Transverse colon (tissue), 4 donors: ENCODE data around the gene RCSD1. TPM values are rescaled to one million over a fixed set of nuclear protein-coding genes. Genes with fewer than 3 reads are reported as not detected.
"Not testable (repeated sequence)": the region's sequence is repeated elsewhere in the genome, so short reads cannot be mapped to it uniquely, and the experiment has no call there.

ENCODE experiments used
- DNase-seq: peaks from one replicate; pipeline ENCODE4 v3.0.0-alpha.2; 2019
- H3K27ac ChIP-seq, 4 donors: fragments of 200-600 bp; sonication (generic); 2 replicates each; pipeline ENCODE4 v1.5.1; 2016 to 2018; ENCODE audit warnings: inconsistent platforms in 4 of 4
- H3K27me3 ChIP-seq: fragments of 200-600 bp; sonication (generic); 2 replicates; pipeline ENCODE4 v1.5.1; 2017; ENCODE audit warnings: inconsistent platforms
- H3K36me3 ChIP-seq, 4 donors: fragments of 200-600 bp; sonication (generic); 2 replicates each; pipeline ENCODE4 v1.5.1; 2017 to 2019; ENCODE audit warnings: inconsistent platforms in 4 of 4
- H3K4me1 ChIP-seq, 4 donors: fragments of 200-600 bp; sonication (generic); 2 replicates each; pipeline ENCODE4 v1.5.1; 2017 to 2020; ENCODE audit warnings: inconsistent platforms in 4 of 4
- H3K4me3 ChIP-seq, 4 donors: fragments of 200-600 bp; sonication (generic); 1 replicate in 1 of 4; 2 replicates in 3 of 4; pipeline versions ENCODE4 v1.5.1 to v1.6.1; 2017 to 2019; ENCODE audit warnings: inconsistent platforms in 4 of 4
- H3K9me3 ChIP-seq, 2 donors: fragments of 200-600 bp; sonication (generic); 2 replicates each; pipeline ENCODE4 v1.5.1; 2017 to 2019; ENCODE audit warnings: inconsistent platforms in 2 of 2
- EP300 ChIP-seq: sonication (generic); formaldehyde crosslinking; IDR thresholded peaks from one replicate; pipeline ENCODE4 v1.6.1; 2017; ENCODE audit warnings: antibody characterized with exemption, low read depth
- POLR2A ChIP-seq: fragments of 450-650 bp; IDR thresholded peaks from one replicate; pipeline ENCODE4 v1.6.1; 2016; ENCODE audit warnings: antibody characterized with exemption, mild to moderate bottlenecking, moderate library complexity
- POLR2AphosphoS5 ChIP-seq, 3 donors: sonication (generic); formaldehyde crosslinking; IDR thresholded peaks; one replicate each; pipeline ENCODE4 v1.6.1; 2016; ENCODE audit warnings: antibody characterized with exemption in 3 of 3
- WGBS, 2 donors: methylation state at CpG; one replicate each; pipeline ENCODE4 v1.1.5; 2018; ENCODE audit warnings: low coverage in 1 of 2; 5-methylcytosine and 5-hydroxymethylcytosine counted together
- in situ Hi-C, 4 donors: fragments of 200-750 bp; cut with MboI; loops; one replicate each; pipeline versions ENCODE4 v1.15.0 to v1.15.1; 2017; ENCODE audit warnings: low sequenced_read_pairs in 3 of 4, low pct_ligation_motif_present in 1 of 4, low pct_unique_long_range_greater_than_20kb in 1 of 4
- intact Hi-C: fragments of 100-400 bp; cut with DNase I; formaldehyde crosslinking; loops from one replicate; pipeline ENCODE4 v1.15.1; 2023; ENCODE audit warnings: low total_unique reads
- total RNA-seq, 4 donors: library from RNA; depleted of rRNA; stranded (reverse); fragments of >200 nt; gene quantifications; one replicate each; pipeline ENCODE4 v1.1.0, GENCODE V29; 2016
- TF ChIP-seq, protein P1 (sequence below), 5 experiments: fragments of 200-600 bp in 3 of 5; fragments of 450-650 bp in 2 of 5; sonication (generic) in 3 of 5; IDR thresholded peaks; 1 replicate in 2 of 5; 2 replicates in 3 of 5; pipeline ENCODE4 v1.5.1; 2016 to 2017; ENCODE audit warnings: antibody characterized with exemption in 5 of 5, inconsistent platforms in 3 of 5, mild to moderate bottlenecking in 2 of 5, moderate library complexity in 1 of 5

The RCSD1 gene
- total RNA-seq, 4 donors from 2014 or later = 6.0 to 29.2 (median 15.9) TPM

DNA sequence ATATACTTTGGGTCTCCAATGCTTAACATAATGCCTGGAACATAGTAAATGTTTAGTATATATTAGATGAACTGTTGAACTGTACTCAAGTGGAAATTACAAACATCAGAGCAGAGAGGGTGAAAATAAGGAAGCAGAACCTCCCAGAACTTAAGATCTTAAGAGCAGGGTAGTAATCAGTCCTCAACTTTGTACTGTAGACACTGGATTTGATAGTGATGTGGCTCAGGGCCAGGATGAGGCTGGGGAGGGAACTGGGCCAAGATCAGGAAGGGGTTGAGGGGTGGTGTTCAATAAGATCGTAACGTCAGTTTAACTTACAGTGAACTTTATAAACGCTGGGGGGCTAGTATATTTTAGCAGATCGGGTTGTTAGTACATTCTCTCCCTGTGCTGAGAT is 107.1 kb downstream of the RCSD1 start:
- peak overlapping the region; percentile 53 to 82 (median 76) for H3K27ac ChIP-seq
- in situ Hi-C loops = no loop called here

DNA sequence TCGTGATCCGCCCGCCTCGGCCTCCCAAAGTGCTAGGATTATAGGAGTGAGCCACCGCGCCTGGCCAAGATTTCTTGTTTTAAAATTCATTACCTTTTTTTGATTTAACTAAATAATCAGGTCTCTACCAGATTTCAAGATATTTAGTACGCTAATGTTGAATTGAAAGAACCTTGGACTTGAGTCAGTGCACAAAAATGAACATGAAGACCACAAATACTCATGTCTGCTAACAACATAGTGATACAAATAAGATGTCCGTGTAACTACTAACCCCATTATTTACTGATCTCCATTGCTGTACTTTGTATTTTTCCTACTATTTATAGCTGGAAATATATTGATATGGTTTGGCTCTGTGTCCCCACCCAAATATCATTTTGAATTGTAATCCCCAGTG is 108.1 kb downstream of the RCSD1 start:
- intact Hi-C loops = no loop called here
- WGBS, 2 donors = 96 to 98% methylated on average over 8 of the region's 8 CpGs
- H3K9me3 ChIP-seq = no peaks in the 10 kb centered on the region

More for the DNA sequence above, 107.1 kb downstream of the RCSD1 start:
- DNase-seq = peak; percentile 81
- Histone ChIP-seq H3K4me3 (no peak overlapping the region), H3K27me3 (no peaks in the 10 kb centered on the region), H3K4me1 (peaks cover 11 to 56% (median 43%) of the 10 kb centered on the region in 4 donors), H3K9me3 (no peaks in the 10 kb centered on the region), H3K36me3 (no peaks in the 10 kb centered on the region)
- TF ChIP-seq POLR2AphosphoS5 (IDR thresholded peaks at IDR 0.05) = peak in 2 of 3 donors; percentile 32 to 51
- TF ChIP-seq, protein P1, sequence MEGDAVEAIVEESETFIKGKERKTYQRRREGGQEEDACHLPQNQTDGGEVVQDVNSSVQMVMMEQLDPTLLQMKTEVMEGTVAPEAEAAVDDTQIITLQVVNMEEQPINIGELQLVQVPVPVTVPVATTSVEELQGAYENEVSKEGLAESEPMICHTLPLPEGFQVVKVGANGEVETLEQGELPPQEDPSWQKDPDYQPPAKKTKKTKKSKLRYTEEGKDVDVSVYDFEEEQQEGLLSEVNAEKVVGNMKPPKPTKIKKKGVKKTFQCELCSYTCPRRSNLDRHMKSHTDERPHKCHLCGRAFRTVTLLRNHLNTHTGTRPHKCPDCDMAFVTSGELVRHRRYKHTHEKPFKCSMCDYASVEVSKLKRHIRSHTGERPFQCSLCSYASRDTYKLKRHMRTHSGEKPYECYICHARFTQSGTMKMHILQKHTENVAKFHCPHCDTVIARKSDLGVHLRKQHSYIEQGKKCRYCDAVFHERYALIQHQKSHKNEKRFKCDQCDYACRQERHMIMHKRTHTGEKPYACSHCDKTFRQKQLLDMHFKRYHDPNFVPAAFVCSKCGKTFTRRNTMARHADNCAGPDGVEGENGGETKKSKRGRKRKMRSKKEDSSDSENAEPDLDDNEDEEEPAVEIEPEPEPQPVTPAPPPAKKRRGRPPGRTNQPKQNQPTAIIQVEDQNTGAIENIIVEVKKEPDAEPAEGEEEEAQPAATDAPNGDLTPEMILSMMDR (IDR thresholded peaks at IDR 0.05) = no peak
- intact Hi-C loops = no loop called here
- WGBS, 2 donors = 53% methylated on average over 4 of the region's 4 CpGs; no CpG with 5 or more reads in 1 of the 2 donors

DNA sequence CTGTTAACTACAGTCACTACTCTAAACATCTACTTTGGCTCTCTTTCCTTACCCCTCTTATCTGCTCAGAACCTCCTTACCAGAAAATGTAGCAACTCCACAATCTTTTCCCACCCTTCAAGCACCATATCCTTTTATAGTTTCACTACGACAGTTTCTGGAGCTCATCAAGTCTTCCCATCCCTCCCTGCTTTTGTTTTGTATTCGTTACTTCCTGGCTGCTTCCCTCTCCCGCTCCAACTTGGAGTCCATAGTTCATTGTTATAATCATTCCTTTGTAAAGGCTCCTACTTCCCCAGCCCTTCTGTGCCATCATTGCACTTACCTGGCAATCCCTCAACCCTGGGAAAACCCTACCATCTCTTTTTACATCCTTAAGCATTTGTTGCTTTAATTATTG is 109.7 kb downstream of the RCSD1 start:
- DNase-seq = peak; percentile 48
- Histone ChIP-seq H3K9me3 (no peaks in the 10 kb centered on the region), H3K4me3 (peak overlapping the region in 1 of 4 donors; percentile 18), H3K36me3 (no peaks in the 10 kb centered on the region), H3K27ac (peak overlapping the region; percentile 78 to 82 (median 82)), H3K27me3 (no peaks in the 10 kb centered on the region), H3K4me1 (peaks cover 11 to 72% (median 43%) of the 10 kb centered on the region in 4 donors)
- WGBS, 2 donors = 31 to 46% methylated on average over 3 of the region's 3 CpGs
- TF ChIP-seq POLR2A = no peak
- no peak for TF ChIP-seq EP300
- TF ChIP-seq, protein P1 (IDR thresholded peaks at IDR 0.05) = no peak
- TF ChIP-seq POLR2AphosphoS5 (IDR thresholded peaks at IDR 0.05) = peak in 1 of 3 donors; percentile 12
- in situ Hi-C loops (no loop called here), intact Hi-C loops (no loop called here)

More for the DNA sequence above, 108.1 kb downstream of the RCSD1 start:
- no peaks in the 10 kb centered on the region for H3K36me3 ChIP-seq
- peak overlapping the region; percentile 69 to 82 (median 82) for H3K27ac ChIP-seq
- TF ChIP-seq EP300 = no peak
- TF ChIP-seq, protein P1 (IDR thresholded peaks at IDR 0.05) = no peak
- no peak for TF ChIP-seq POLR2AphosphoS5 (IDR thresholded peaks at IDR 0.05)
- no peak for TF ChIP-seq POLR2A
- DNase-seq = no peak
- peaks cover 11 to 66% (median 43%) of the 10 kb centered on the region in 4 donors for H3K4me1 ChIP-seq
- H3K27me3 ChIP-seq = no peaks in the 10 kb centered on the region
- H3K4me3 ChIP-seq = no peak overlapping the region
- in situ Hi-C loops = no loop called here

DNA sequence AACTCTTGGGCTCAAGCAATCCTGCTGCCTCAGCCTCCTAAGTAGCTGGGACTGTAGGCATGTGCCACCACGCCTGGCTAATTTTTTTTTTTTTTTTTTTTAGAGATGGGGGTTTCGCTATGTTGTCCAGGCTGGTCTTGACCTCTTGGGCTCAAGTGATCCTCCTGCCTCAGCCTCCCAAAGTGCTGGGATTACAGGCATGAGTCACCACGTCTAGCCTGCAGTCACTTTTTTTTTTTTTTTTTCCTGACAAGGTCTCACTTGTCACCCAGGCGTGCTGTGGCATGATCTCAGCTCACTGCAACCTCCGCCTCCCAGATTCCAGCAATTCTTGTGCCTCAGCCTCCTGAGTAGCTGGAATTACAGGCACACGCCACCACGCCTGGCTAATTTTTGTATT is 111.1 kb downstream of the RCSD1 start:
- DNase-seq, intact Hi-C loops, H3K36me3 ChIP-seq, H3K27me3 ChIP-seq, in situ Hi-C loops, H3K4me3 ChIP-seq, H3K9me3 ChIP-seq: not testable (repeated sequence)
- WGBS, 2 donors = 89 to 100% methylated on average over 2 to 7 of the region's 7 CpGs
- Histone ChIP-seq H3K4me1 (peaks cover 5 to 64% (median 33%) of the 10 kb centered on the region in 4 donors), H3K27ac (peak overlapping the region in 2 of 4 donors; percentile 82)

DNA sequence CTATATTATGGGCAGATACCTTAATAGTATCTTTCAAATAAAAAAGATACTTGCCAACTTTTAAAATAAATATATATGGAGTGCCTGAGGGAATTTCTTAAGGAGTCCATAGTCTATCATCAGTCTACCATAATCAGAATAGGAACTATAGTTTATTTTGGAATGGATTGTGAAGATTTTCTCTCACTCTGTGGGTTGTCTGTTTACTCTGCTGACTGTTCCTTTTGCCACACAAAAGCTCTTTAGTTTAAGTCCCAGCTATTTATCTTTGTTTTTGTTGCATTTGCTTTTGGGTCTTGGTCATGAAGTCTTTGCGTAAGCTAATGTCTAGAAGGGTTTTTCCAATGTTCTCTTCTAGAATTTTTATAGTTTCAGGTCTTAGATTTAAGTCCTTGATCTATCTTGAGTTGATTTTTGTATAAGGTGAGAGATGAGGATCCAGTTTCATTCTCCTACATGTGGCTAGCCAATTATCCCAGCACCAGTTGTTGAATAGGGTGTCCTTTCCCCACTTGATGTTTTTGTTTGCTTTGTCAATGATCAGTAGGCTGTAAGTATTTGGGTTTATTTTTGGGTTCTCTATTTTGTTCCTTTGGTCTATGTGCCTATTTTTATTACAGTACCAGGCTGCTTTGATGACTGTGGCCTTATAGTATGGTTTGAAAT is 112.5 kb downstream of the RCSD1 start:
- H3K4me3 ChIP-seq, H3K27ac ChIP-seq, H3K27me3 ChIP-seq, intact Hi-C loops, H3K9me3 ChIP-seq, H3K36me3 ChIP-seq, DNase-seq, in situ Hi-C loops: not testable (repeated sequence)
- WGBS, 2 donors = 63 to 100% methylated on average over 1 of the region's 1 CpG
- peaks cover 0 to 64% (median 27%) of the 10 kb centered on the region in 4 donors for H3K4me1 ChIP-seq
